Right atrium auricular region (tissue), 2 donors: ENCODE results near the gene GRIP1. TPM values are rescaled to one million over a fixed set of nuclear protein-coding genes. Genes with fewer than 3 reads are reported as not detected.

Experiments
- DNase-seq: peaks from one replicate; pipeline ENCODE4 v3.0.0-alpha.2; 2019; ENCODE audit warnings: low spot score
- H3K27ac ChIP-seq, 2 donors: fragments of 200-600 bp; sonication (generic); 1 replicate in 1 of 2; 2 replicates in 1 of 2; pipeline ENCODE4 v1.5.1; 2016 to 2019
- H3K27me3 ChIP-seq, 2 donors: fragments of 200-600 bp; sonication (generic); one replicate each; pipeline versions ENCODE4 v1.5.1 to v1.6.0; 2017 to 2019
- H3K36me3 ChIP-seq: fragments of 200-600 bp; sonication (generic); one replicate; pipeline ENCODE4 v1.5.1; 2016
- H3K4me1 ChIP-seq, 2 donors: fragments of 200-600 bp; sonication (generic); one replicate each; pipeline versions ENCODE4 v1.5.1 to v1.6.0; 2017 to 2019
- H3K4me3 ChIP-seq, 2 donors: fragments of 200-600 bp; sonication (generic); 1 replicate in 1 of 2; 2 replicates in 1 of 2; pipeline ENCODE4 v1.5.1; 2017 to 2019; ENCODE audit warnings: mild to moderate bottlenecking in 1 of 2, moderate library complexity in 1 of 2
- H3K9me3 ChIP-seq, 2 donors: fragments of 200-600 bp; sonication (generic); one replicate each; pipeline ENCODE4 v1.5.1; 2019
- CTCF ChIP-seq, 2 donors: fragments of 200-600 bp; sonication (generic); IDR thresholded peaks; one replicate each; pipeline ENCODE4 v1.5.1; 2019; ENCODE audit warnings: antibody characterized with exemption in 2 of 2
- total RNA-seq, 2 donors: library from RNA; depleted of rRNA; stranded (reverse); fragments of >200 nt; gene quantifications; one replicate each; pipeline ENCODE4 v1.1.0, GENCODE V29; 2016

GRIP1 gene
- total RNA-seq, 2 donors from 2014 or later, result 5.3 to 12.6 TPM

- H3K4me1 ChIP-seq, result no peaks in the 10 kb centered on the region
- no peaks in the 10 kb centered on the region for H3K36me3 ChIP-seq
- no peak overlapping the region for H3K27ac ChIP-seq
- no peaks in the 10 kb centered on the region for H3K27me3 ChIP-seq
- H3K4me3 ChIP-seq, result no peak overlapping the region
- no peak for DNase-seq
- TF ChIP-seq CTCF (IDR thresholded peaks at IDR 0.05), result no peak
- H3K9me3 ChIP-seq, result no peaks in the 10 kb centered on the region
Measured at GRCh38 chr12:66367015-66367667, 311.7 kb downstream of the GRIP1 start.

- Histone ChIP-seq H3K27ac (no peak overlapping the region), H3K27me3 (no peaks in the 10 kb centered on the region), H3K4me1 (no peaks in the 10 kb centered on the region), H3K9me3 (no peaks in the 10 kb centered on the region), H3K4me3 (no peak overlapping the region), H3K36me3 (no peaks in the 10 kb centered on the region)
- DNase-seq, result no peak
- TF ChIP-seq CTCF (IDR thresholded peaks at IDR 0.05), result no peak
Measured at GRCh38 chr12:66365718-66366490, 313.0 kb downstream of the GRIP1 start.

GRCh38 chr12:66361703-66362102, 317.2 kb downstream of the GRIP1 start:
- no peaks in the 10 kb centered on the region for H3K9me3 ChIP-seq
- H3K4me3 ChIP-seq, result no peak overlapping the region
- H3K4me1 ChIP-seq, result no peaks in the 10 kb centered on the region
- no peak for DNase-seq
- H3K27ac ChIP-seq, result no peak overlapping the region
- H3K36me3 ChIP-seq, result no peaks in the 10 kb centered on the region
- no peak for TF ChIP-seq CTCF (IDR thresholded peaks at IDR 0.05)
- no peaks in the 10 kb centered on the region for H3K27me3 ChIP-seq

- no peak for DNase-seq
- no peaks in the 10 kb centered on the region for H3K27me3 ChIP-seq
- H3K27ac ChIP-seq, result no peak overlapping the region
- H3K36me3 ChIP-seq, result no peaks in the 10 kb centered on the region
- TF ChIP-seq CTCF (IDR thresholded peaks at IDR 0.05), result no peak
- no peaks in the 10 kb centered on the region for H3K9me3 ChIP-seq
- no peak overlapping the region for H3K4me3 ChIP-seq
- H3K4me1 ChIP-seq, result no peaks in the 10 kb centered on the region
Measured at GRCh38 chr12:66359300-66359699, 319.6 kb downstream of the GRIP1 start.

- Histone ChIP-seq H3K27me3 (no peaks in the 10 kb centered on the region), H3K27ac (no peak overlapping the region), H3K4me3 (no peak overlapping the region), H3K4me1 (no peaks in the 10 kb centered on the region), H3K36me3 (no peaks in the 10 kb centered on the region), H3K9me3 (no peaks in the 10 kb centered on the region)
- TF ChIP-seq CTCF (IDR thresholded peaks at IDR 0.05), result no peak
- no peak for DNase-seq
Measured at GRCh38 chr12:66354291-66354690, 324.6 kb downstream of the GRIP1 start.
